ENCODE measurements around the gene THADA.

THADA gene

DNA sequence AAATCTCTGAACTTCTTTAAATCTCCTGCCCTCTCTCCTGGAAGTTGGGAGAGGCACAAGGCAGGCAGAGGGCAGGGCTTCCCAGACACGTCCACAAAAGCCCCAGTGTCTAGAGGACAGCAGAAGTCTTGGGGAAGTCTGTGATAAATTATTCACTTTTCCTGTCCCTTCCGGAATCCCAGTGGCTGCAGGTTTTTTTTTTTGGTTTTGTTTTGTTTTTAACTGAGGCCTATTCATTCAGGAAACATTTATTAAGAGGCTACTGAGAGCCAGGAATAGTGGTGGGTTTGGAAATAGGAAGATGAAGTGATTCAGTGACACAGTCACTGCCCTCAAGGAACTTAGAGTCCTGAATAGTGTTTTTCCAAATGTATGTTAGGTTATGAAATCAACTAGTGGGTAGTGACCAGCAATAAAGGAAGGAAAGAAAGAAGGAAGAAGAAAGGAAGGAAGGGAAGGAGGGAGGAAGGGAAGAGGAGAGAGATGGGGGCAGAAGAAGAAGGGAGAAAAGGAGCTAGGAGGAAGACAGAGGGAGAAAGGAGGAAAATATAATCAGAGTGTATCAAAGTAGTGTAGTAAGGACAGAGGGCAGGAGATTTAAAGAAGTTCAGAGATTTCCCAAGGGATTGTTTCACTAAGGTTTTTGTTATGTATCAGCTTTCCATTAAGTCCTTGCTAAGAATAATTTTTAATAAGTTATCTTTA, 270.6 kb downstream of the THADA start:
- TF ChIP-seq, protein P1, sequence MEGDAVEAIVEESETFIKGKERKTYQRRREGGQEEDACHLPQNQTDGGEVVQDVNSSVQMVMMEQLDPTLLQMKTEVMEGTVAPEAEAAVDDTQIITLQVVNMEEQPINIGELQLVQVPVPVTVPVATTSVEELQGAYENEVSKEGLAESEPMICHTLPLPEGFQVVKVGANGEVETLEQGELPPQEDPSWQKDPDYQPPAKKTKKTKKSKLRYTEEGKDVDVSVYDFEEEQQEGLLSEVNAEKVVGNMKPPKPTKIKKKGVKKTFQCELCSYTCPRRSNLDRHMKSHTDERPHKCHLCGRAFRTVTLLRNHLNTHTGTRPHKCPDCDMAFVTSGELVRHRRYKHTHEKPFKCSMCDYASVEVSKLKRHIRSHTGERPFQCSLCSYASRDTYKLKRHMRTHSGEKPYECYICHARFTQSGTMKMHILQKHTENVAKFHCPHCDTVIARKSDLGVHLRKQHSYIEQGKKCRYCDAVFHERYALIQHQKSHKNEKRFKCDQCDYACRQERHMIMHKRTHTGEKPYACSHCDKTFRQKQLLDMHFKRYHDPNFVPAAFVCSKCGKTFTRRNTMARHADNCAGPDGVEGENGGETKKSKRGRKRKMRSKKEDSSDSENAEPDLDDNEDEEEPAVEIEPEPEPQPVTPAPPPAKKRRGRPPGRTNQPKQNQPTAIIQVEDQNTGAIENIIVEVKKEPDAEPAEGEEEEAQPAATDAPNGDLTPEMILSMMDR (IDR thresholded peaks at IDR 0.05; ENCODE audit: control insufficient read depth, extremely low read depth, insufficient read depth), result no peak
- no peak overlapping the region for H3K4me3 ChIP-seq (ENCODE audit: low read depth, low read length)
- no peak for DNase-seq (ENCODE audit: low read depth)

- TF ChIP-seq, protein P1 (IDR thresholded peaks at IDR 0.05; ENCODE audit: control insufficient read depth, extremely low read depth, insufficient read depth), result no peak
- DNase-seq (ENCODE audit: low read depth), result no peak
- no peak overlapping the region for H3K4me3 ChIP-seq (ENCODE audit: low read depth, low read length)
Observed at GRCh38 chr2:43324259-43325106, 271.4 kb downstream of the THADA start.

GRCh38 chr2:43323857-43324256, 272.0 kb downstream of the THADA start:
- no peak for DNase-seq (ENCODE audit: low read depth)
- TF ChIP-seq, protein P1 (IDR thresholded peaks at IDR 0.05; ENCODE audit: control insufficient read depth, extremely low read depth, insufficient read depth), result no peak
- no peak overlapping the region for H3K4me3 ChIP-seq (ENCODE audit: low read depth, low read length)

DNA sequence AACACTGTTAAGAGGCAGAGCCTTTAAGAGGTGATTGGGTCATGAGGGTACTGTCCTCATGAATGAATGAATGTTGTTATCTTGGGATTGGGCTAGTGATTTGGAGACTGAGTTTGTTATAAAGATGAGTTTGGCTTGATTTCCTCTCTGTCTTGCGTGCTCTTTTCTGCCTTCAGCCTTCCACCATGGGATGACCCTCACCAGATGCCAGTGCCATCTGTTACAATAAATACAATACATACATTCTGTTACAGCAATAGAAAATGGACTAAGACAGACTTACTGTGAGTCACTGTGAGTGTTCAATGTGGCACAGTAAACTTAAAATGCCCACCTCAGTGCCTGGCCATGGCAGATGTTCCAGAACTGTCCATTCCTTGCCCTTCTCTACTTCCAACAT, 274.4 kb downstream of the THADA start:
- TF ChIP-seq, protein P1 (IDR thresholded peaks at IDR 0.05; ENCODE audit: control insufficient read depth, extremely low read depth, insufficient read depth), result no peak
- DNase-seq (ENCODE audit: low read depth), result no peak

GRCh38 chr2:43319541-43319940, 276.3 kb downstream of the THADA start:
- TF ChIP-seq, protein P1 (IDR thresholded peaks at IDR 0.05; ENCODE audit: control insufficient read depth, extremely low read depth, insufficient read depth), result no peak
- no peak overlapping the region for H3K4me3 ChIP-seq (ENCODE audit: low read depth, low read length)
- no peak for DNase-seq (ENCODE audit: low read depth)

More for the DNA sequence above, 274.4 kb downstream of the THADA start:
- H3K4me3 ChIP-seq (ENCODE audit: low read depth, low read length), result no peak overlapping the region

GRCh38 chr2:43318791-43319190, 277.0 kb downstream of the THADA start:
- DNase-seq (ENCODE audit: low read depth), result no peak
- TF ChIP-seq, protein P1 (IDR thresholded peaks at IDR 0.05; ENCODE audit: control insufficient read depth, extremely low read depth, insufficient read depth), result no peak
- no peak overlapping the region for H3K4me3 ChIP-seq (ENCODE audit: low read depth, low read length)

Data from LNCaP clone FGC (cell line).